ENCODE measurements around the gene ABHD8.

- no peak for TF ChIP-seq POLR2A (IDR thresholded peaks at IDR 0.05)
- TF ChIP-seq, protein P1, sequence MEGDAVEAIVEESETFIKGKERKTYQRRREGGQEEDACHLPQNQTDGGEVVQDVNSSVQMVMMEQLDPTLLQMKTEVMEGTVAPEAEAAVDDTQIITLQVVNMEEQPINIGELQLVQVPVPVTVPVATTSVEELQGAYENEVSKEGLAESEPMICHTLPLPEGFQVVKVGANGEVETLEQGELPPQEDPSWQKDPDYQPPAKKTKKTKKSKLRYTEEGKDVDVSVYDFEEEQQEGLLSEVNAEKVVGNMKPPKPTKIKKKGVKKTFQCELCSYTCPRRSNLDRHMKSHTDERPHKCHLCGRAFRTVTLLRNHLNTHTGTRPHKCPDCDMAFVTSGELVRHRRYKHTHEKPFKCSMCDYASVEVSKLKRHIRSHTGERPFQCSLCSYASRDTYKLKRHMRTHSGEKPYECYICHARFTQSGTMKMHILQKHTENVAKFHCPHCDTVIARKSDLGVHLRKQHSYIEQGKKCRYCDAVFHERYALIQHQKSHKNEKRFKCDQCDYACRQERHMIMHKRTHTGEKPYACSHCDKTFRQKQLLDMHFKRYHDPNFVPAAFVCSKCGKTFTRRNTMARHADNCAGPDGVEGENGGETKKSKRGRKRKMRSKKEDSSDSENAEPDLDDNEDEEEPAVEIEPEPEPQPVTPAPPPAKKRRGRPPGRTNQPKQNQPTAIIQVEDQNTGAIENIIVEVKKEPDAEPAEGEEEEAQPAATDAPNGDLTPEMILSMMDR (IDR thresholded peaks at IDR 0.05 in 4 of 5, conservative IDR thresholded peaks at IDR 0.05 in 1 of 5) = no peak
Measured at GRCh38 chr19:17328517-17329365, 25.5 kb upstream of the ABHD8 start.
